Measurements from ENCODE around the gene TSPAN13.

- TF ChIP-seq, protein P1, sequence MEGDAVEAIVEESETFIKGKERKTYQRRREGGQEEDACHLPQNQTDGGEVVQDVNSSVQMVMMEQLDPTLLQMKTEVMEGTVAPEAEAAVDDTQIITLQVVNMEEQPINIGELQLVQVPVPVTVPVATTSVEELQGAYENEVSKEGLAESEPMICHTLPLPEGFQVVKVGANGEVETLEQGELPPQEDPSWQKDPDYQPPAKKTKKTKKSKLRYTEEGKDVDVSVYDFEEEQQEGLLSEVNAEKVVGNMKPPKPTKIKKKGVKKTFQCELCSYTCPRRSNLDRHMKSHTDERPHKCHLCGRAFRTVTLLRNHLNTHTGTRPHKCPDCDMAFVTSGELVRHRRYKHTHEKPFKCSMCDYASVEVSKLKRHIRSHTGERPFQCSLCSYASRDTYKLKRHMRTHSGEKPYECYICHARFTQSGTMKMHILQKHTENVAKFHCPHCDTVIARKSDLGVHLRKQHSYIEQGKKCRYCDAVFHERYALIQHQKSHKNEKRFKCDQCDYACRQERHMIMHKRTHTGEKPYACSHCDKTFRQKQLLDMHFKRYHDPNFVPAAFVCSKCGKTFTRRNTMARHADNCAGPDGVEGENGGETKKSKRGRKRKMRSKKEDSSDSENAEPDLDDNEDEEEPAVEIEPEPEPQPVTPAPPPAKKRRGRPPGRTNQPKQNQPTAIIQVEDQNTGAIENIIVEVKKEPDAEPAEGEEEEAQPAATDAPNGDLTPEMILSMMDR (IDR thresholded peaks at IDR 0.05; ENCODE audit: insufficient read depth, low read depth, low read length): no peak
- no peak for TF ChIP-seq EZH2 (IDR thresholded peaks at IDR 0.05; ENCODE audit: insufficient read depth, low read length)
These were observed 37.6 kb upstream of the TSPAN13 start for GRCh38 chr7:16715928-16716327.
